Duodenal mucosa (tissue), 2 donors: ENCODE measurements around the gene MT1E.

Experiments
- H3K27ac ChIP-seq: one replicate; pipeline ENCODE4 v1.7.0; 2013; ENCODE audit warnings: low read depth, low read length
- H3K27me3 ChIP-seq, 2 donors: one replicate each; pipeline ENCODE4 v1.7.0; 2013; ENCODE audit warnings: low read length in 2 of 2, control low read depth in 1 of 2; ENCODE audit not compliant: insufficient read depth in 2 of 2, control insufficient read depth in 1 of 2
- H3K36me3 ChIP-seq, 2 donors: one replicate each; pipeline ENCODE4 v1.7.0; 2013; ENCODE audit warnings: low read length in 2 of 2, control low read depth in 1 of 2; ENCODE audit not compliant: insufficient read depth in 2 of 2, control insufficient read depth in 1 of 2
- H3K4me1 ChIP-seq, 2 donors: one replicate each; pipeline ENCODE4 v1.7.0; 2013; ENCODE audit warnings: low read length in 2 of 2, control low read depth in 1 of 2; ENCODE audit not compliant: insufficient read depth in 2 of 2, control insufficient read depth in 1 of 2
- H3K4me3 ChIP-seq, 2 donors: one replicate each; pipeline ENCODE4 v1.7.0; 2013; ENCODE audit warnings: low read length in 2 of 2, low read depth in 1 of 2
- H3K9ac ChIP-seq, 2 donors: one replicate each; pipeline ENCODE4 v1.7.0; 2013; ENCODE audit warnings: low read length in 2 of 2, low read depth in 1 of 2
- H3K9me3 ChIP-seq, 2 donors: one replicate each; pipeline ENCODE4 v1.7.0; 2013; ENCODE audit warnings: low read length in 2 of 2, control low read depth in 1 of 2; ENCODE audit not compliant: control insufficient read depth in 1 of 2

Gene MT1E

GRCh38 chr16:56643833-56644232, 18.3 kb downstream of the MT1E start:
- Histone ChIP-seq H3K4me3 (peak overlapping the region; percentile 59 to 66), H3K27ac (no peak overlapping the region), H3K4me1 (peaks cover 41 to 46% of the 10 kb centered on the region in 2 donors), H3K9me3 (no peaks in the 10 kb centered on the region), H3K27me3 (peaks cover 0 to 5% of the 10 kb centered on the region in 2 donors), H3K36me3 (no peaks in the 10 kb centered on the region), H3K9ac (peak overlapping the region; percentile 20 to 33)

DNA sequence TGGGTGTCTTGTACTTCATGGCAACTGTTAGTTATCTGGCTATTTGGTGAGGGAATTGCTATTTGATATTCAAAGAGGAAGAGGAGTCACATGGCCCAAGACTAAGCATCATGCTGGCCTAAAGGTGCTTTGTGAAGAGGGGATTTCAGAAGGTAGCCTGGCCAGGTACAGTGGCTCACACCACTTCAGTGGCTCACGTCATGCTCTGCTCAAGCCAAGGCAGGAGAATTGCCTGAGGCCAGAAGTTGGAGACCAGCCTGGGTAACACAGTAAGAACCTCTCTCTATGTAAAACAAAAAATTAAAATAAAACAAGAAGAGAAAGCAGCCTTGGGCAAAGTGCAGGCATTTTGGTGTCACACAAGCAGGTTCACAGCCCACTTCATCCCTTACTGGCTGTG, 19.7 kb downstream of the MT1E start:
- H3K4me1 ChIP-seq, result peaks cover 35 to 40% of the 10 kb centered on the region in 2 donors
- peaks cover 0 to 5% of the 10 kb centered on the region in 2 donors for H3K27me3 ChIP-seq
- H3K36me3 ChIP-seq, result no peaks in the 10 kb centered on the region
- no peaks in the 10 kb centered on the region for H3K9me3 ChIP-seq
- H3K4me3 ChIP-seq, result no peak overlapping the region
- H3K27ac ChIP-seq, result no peak overlapping the region
- H3K9ac ChIP-seq, result no peak overlapping the region

DNA sequence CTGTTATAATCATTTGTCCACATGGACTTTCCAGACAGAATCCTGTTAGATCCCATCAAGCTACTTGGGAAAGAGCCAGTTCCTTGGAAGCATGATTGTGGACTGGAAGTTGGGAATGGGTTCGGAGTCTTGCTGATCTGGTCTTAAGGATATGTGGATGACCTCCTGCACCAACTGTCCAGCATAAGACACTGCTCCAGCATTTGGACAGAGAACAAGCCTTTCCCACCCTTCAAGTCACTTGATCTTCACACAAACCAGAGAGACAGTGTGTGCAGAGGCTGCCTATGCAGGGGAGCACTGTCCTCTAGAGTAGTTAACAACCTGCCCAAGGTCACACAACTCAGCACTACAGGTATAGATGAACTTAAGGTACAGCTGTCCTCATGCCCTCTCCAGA, 20.3 kb downstream of the MT1E start:
- no peak overlapping the region for H3K27ac ChIP-seq
- no peak overlapping the region for H3K9ac ChIP-seq
- peaks cover 35 to 40% of the 10 kb centered on the region in 2 donors for H3K4me1 ChIP-seq
- H3K9me3 ChIP-seq, result no peaks in the 10 kb centered on the region
- peaks cover 0 to 5% of the 10 kb centered on the region in 2 donors for H3K27me3 ChIP-seq
- H3K4me3 ChIP-seq, result no peak overlapping the region
- no peaks in the 10 kb centered on the region for H3K36me3 ChIP-seq

DNA sequence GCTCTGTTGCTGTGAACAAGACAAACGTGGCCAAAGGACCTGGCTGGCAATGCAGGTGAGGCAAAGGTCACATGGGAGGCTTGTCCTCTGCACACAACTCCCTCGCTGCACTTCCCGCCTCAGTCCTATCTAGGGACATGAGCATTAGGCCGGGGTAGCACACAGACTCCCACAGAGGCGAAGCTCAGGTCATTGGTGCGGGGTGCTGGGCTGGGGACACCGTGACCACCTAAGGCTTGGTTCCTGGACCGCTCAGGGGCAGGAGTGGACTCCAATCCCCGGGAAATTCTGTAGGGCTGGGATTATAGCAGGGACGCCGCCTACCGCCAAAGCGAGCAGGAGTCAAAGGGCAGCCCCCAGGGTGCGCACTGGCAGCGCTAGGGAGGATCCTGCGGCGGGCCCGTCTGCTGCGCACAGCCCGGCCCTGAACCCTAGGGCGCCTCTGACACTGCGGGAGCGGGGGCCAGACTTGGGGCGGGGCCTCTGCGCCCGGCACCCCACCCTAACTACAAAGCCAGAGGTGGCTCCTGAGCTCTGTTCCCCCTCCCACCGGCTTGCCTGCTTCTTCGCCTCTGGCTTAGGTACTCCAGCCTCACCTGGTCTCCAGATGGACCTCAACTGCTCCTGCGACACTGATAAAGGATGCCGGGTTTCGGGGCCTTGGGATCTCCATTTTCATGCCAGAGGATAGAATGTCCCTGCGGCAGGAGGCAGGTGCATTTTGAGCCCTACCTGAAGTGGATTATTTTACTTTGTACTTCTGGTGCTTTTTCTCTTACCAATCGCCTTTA, 22.3 kb downstream of the MT1E start:
- H3K9me3 ChIP-seq, result no peaks in the 10 kb centered on the region
- peak overlapping the region; percentile 33 to 41 for H3K4me3 ChIP-seq
- H3K27me3 ChIP-seq, result peaks cover 0 to 5% of the 10 kb centered on the region in 2 donors
- H3K4me1 ChIP-seq, result peaks cover 30 to 36% of the 10 kb centered on the region in 2 donors
- peak overlapping the region; percentile 70 for H3K27ac ChIP-seq
- peak overlapping the region; percentile 34 to 49 for H3K9ac ChIP-seq
- H3K36me3 ChIP-seq, result no peaks in the 10 kb centered on the region

- Histone ChIP-seq H3K36me3 (no peaks in the 10 kb centered on the region), H3K27me3 (peaks cover 0 to 5% of the 10 kb centered on the region in 2 donors), H3K27ac (no peak overlapping the region), H3K4me3 (no peak overlapping the region), H3K9ac (no peak overlapping the region), H3K9me3 (no peaks in the 10 kb centered on the region), H3K4me1 (peaks cover 18 to 26% of the 10 kb centered on the region in 2 donors)
Measured at GRCh38 chr16:56649271-56649670, 23.7 kb downstream of the MT1E start.

DNA sequence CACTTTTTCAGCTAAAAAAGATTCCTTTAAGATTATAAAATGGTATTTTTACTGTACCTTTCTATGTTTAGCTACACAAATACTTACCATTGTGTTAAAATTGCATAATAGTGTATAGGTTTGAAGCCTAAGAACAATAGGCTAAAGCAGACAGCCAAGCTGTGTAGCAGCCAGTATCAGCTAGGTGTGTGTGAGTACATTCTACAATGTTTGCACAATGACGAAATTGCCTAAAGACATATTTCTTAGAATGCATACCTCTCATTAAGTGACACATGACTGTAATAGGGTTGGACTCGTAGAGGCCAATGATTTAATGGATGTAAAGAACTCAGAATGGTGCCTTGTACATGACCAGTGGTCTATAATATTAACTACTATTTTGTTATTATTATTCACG, 24.2 kb downstream of the MT1E start:
- peaks cover 17 to 26% of the 10 kb centered on the region in 2 donors for H3K4me1 ChIP-seq
- H3K9me3 ChIP-seq, result no peaks in the 10 kb centered on the region
- H3K4me3 ChIP-seq, result no peak overlapping the region
- H3K36me3 ChIP-seq, result no peaks in the 10 kb centered on the region
- no peak overlapping the region for H3K9ac ChIP-seq
- H3K27me3 ChIP-seq, result peaks cover 0 to 5% of the 10 kb centered on the region in 2 donors
- H3K27ac ChIP-seq, result no peak overlapping the region

DNA sequence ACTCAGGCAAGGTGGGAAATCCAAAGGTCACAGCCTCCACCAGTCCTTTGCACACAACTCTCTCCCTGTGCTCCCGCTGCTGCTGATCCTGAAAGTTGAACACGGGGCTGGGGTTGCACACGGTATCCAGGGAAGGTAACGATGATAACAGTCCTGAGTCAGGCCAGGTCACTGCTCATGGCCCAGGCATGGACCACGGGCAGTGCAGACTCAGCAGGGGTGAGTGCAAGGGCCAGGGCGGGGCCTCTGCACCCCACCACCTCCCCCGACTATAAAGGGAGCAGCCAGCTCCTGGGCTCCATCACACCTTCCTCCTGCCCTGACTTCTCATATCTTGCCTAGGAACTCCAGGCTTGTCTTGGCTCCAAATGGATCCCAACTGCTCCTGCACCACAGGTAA, 26.0 kb downstream of the MT1E start, which contains the start of gene MT1B:
TSS of gene MT1B (plus strand) at position 301 of the 400 bp plus-strand sequence. CDS start at position 369, 68 bp downstream.
- H3K4me1 ChIP-seq, result peaks cover 17 to 21% of the 10 kb centered on the region in 2 donors
- no peaks in the 10 kb centered on the region for H3K36me3 ChIP-seq
- H3K4me3 ChIP-seq, result no peak within 1 kb of the TSS
- H3K9ac ChIP-seq, result no peak within 1 kb of the TSS
- H3K27me3 ChIP-seq, result peaks cover 0 to 5% of the 10 kb centered on the region in 2 donors
- no peak within 1 kb of the TSS for H3K27ac ChIP-seq
- H3K9me3 ChIP-seq, result no peaks in the 10 kb centered on the region

- Histone ChIP-seq H3K36me3 (no peaks in the 10 kb centered on the region), H3K9me3 (no peaks in the 10 kb centered on the region), H3K4me1 (peaks cover 15 to 18% of the 10 kb centered on the region in 2 donors), H3K27me3 (peaks cover 0 to 2% of the 10 kb centered on the region in 2 donors), H3K4me3 (no peak overlapping the region), H3K9ac (no peak overlapping the region), H3K27ac (no peak overlapping the region)
Measured at GRCh38 chr16:56652600-56652999, 27.0 kb downstream of the MT1E start.

- no peak overlapping the region for H3K4me3 ChIP-seq
- H3K36me3 ChIP-seq, result no peaks in the 10 kb centered on the region
- H3K9me3 ChIP-seq, result no peaks in the 10 kb centered on the region
- no peaks in the 10 kb centered on the region for H3K27me3 ChIP-seq
- no peak overlapping the region for H3K27ac ChIP-seq
- H3K4me1 ChIP-seq, result peaks cover 14% of the 10 kb centered on the region in 2 donors
- no peak overlapping the region for H3K9ac ChIP-seq
Measured at GRCh38 chr16:56653218-56653617, 27.6 kb downstream of the MT1E start.

GRCh38 chr16:56657555-56658326, 32.2 kb downstream of the MT1E start, which contains the start of gene MT1F:
TSS of gene MT1F (plus strand) at chr16:56657959. CDS start at chr16:56658059, 100 bp downstream.
- peaks cover 15 to 17% of the 10 kb centered on the region in 2 donors for H3K4me1 ChIP-seq
- H3K9me3 ChIP-seq, result no peaks in the 10 kb centered on the region
- H3K27ac ChIP-seq, result peak within 1 kb of the TSS; percentile 82
- peak within 1 kb of the TSS; percentile 88 to 99 for H3K4me3 ChIP-seq
- peak within 1 kb of the TSS; percentile 95 to 99 for H3K9ac ChIP-seq
- peaks cover 0 to 7% of the 10 kb centered on the region in 2 donors for H3K36me3 ChIP-seq
- no peaks in the 10 kb centered on the region for H3K27me3 ChIP-seq
